ENCODE results near the gene FOXP1. TPM values are rescaled to one million over a fixed set of nuclear protein-coding genes. Genes with fewer than 3 reads are reported as not detected.

FOXP1 gene
- total RNA-seq, 1 donor from 2014 or later = 41.2 TPM

DNA sequence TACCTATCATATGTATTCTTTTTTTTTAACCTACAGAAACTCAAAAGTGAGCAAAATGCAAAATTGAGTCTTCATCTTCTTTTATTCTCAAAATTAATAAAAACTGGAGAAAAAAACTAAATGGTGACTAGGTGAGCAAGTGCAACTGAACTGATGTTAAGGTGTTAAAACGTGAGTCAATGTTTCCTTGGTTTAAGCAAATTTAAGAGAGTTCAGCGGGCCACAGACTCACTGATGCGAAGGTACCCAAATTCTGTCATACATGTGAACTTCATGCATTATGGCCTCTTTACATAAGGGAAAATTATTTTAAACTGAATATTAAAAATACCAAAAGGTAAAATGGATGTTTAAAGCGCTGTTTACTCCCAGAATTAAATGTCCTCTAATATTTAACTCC lies 206.6 kb downstream of the FOXP1 start:
- DNase-seq = no peak
- TF ChIP-seq, protein P1, sequence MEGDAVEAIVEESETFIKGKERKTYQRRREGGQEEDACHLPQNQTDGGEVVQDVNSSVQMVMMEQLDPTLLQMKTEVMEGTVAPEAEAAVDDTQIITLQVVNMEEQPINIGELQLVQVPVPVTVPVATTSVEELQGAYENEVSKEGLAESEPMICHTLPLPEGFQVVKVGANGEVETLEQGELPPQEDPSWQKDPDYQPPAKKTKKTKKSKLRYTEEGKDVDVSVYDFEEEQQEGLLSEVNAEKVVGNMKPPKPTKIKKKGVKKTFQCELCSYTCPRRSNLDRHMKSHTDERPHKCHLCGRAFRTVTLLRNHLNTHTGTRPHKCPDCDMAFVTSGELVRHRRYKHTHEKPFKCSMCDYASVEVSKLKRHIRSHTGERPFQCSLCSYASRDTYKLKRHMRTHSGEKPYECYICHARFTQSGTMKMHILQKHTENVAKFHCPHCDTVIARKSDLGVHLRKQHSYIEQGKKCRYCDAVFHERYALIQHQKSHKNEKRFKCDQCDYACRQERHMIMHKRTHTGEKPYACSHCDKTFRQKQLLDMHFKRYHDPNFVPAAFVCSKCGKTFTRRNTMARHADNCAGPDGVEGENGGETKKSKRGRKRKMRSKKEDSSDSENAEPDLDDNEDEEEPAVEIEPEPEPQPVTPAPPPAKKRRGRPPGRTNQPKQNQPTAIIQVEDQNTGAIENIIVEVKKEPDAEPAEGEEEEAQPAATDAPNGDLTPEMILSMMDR (IDR thresholded peaks at IDR 0.05; ENCODE audit: borderline replicate concordance) = no peak
- no peaks in the 10 kb centered on the region for H3K36me3 ChIP-seq
- H3K27ac ChIP-seq (replicated peaks) = no peak overlapping the region
- no peak overlapping the region for H3K4me3 ChIP-seq
- intact Hi-C loops (cut with micrococcal nuclease) = no loop called here
- no peaks in the 10 kb centered on the region for H3K9me3 ChIP-seq (replicated peaks)
- peaks cover 22% of the 10 kb centered on the region for H3K4me1 ChIP-seq
- H3K27me3 ChIP-seq (ENCODE audit: low read depth) = no peaks in the 10 kb centered on the region

DNA sequence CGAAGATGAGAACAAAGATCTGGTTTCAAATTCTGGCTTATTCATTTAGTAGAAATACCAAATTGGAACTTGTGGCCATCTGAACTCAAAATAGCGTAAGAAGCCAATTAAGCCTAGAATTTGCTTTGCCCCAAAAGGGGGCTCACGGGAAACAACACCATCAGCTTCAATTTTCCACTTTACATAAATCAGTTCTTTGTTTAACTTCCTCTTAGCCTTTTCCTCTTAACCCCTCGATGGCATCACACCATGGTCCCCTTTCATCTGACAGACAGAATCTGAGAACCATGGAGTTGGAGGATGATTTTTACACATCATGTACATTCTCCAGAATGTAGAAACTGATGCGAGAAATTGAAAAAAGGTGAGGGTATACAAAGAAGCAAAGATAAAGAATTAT lies 207.0 kb downstream of the FOXP1 start:
- Histone ChIP-seq H3K36me3 (no peaks in the 10 kb centered on the region), H3K4me1 (peaks cover 22% of the 10 kb centered on the region), H3K27ac (replicated peaks) (no peak overlapping the region), H3K9me3 (replicated peaks) (no peaks in the 10 kb centered on the region), H3K27me3 (ENCODE audit: low read depth) (no peaks in the 10 kb centered on the region), H3K4me3 (no peak overlapping the region)
- TF ChIP-seq, protein P1 (IDR thresholded peaks at IDR 0.05; ENCODE audit: borderline replicate concordance) = no peak
- no peak for DNase-seq
- intact Hi-C loops (cut with micrococcal nuclease) = no loop called here

DNA sequence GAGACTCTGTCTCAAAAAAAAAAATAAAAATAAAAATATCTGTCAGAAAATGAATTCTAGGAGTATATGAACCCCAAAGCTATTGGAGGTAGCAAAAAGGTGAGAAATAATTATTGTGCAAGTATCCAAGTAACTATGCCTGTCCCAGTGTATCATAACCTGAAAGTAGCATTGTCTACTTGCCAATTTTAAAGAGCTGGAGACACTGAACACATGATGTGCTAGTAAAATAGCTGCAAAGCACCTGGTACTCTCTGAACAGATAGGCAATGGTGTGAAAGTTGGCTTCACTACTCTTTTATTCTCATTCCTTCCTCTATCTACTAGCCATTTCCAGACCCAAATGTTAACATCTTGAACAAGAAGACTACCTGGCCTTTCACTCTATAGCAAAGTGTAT lies 208.9 kb downstream of the FOXP1 start:
- TF ChIP-seq, protein P1 (IDR thresholded peaks at IDR 0.05; ENCODE audit: borderline replicate concordance) = no peak
- Histone ChIP-seq H3K36me3 (no peaks in the 10 kb centered on the region), H3K27ac (replicated peaks) (no peak overlapping the region), H3K27me3 (ENCODE audit: low read depth) (no peaks in the 10 kb centered on the region), H3K9me3 (replicated peaks) (no peaks in the 10 kb centered on the region), H3K4me1 (peaks cover 26% of the 10 kb centered on the region), H3K4me3 (no peak overlapping the region)
- intact Hi-C loops (cut with micrococcal nuclease) = no loop called here
- no peak for DNase-seq

DNA sequence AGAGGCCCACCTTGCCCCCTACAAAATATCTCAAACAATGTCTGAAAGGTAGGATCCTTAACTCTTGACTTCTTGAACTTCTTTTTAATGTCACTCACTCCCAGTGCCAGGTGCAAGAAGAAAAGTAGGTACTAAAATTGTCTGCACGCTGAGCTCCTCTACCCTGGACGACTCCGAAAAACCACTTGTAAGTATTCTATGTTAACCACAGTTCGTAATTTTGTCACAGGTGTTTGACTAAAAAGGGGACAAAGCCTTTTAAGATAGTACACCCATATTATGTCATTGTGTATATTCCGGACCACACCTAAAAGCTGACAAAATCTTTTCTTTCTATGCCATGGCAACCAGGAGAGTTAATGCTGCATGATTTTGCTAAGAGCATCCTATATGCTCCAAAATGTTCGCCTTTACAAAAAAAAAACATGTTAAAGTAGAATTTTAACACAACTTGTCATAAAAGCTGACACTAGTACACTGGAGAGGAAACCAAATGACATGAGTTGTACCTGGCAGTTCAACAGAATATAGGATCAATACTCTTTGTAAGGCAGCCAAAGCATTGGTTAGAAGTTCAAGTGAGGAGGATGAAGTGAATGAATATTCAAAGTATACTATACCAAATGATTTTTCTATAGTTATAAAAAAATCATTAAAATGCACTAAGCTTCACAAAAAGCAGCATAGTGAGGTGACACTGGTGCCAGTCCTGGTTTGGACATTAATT lies 210.5 kb downstream of the FOXP1 start:
- intact Hi-C loops (cut with micrococcal nuclease) = no loop called here
- no peak for DNase-seq
- no peaks in the 10 kb centered on the region for H3K36me3 ChIP-seq
- H3K4me1 ChIP-seq = peaks cover 24% of the 10 kb centered on the region
- H3K4me3 ChIP-seq = no peak overlapping the region
- H3K27me3 ChIP-seq (ENCODE audit: low read depth) = no peaks in the 10 kb centered on the region
- no peak overlapping the region for H3K27ac ChIP-seq (replicated peaks)
- TF ChIP-seq, protein P1 (IDR thresholded peaks at IDR 0.05; ENCODE audit: borderline replicate concordance) = no peak
- H3K9me3 ChIP-seq (replicated peaks) = no peaks in the 10 kb centered on the region

DNA sequence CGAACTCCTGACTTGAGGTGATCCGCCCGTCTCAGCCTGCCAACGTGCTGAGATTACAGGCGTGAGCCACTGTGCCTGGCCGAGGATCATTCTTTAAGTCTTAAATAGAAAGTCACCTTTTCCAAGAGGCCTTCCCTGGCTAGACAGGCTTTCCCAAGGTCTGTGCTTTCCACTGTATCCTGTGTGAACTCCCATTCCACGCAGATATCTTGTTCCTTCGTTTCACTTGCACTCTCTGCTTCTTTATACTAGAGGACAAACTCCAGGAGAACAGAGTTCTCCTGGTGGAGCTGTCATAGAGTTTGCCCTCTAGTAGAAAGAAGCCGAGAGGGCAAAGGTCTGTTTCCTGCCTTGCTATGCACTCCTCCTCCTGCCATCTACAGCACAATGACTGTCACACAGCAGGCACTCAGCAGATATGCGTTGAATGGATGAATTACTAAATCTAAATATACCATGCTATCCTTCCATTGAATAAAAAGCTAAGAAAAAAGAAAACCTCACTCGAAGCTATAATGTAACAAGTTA lies 211.2 kb downstream of the FOXP1 start:
- H3K36me3 ChIP-seq = no peaks in the 10 kb centered on the region
- peaks cover 24% of the 10 kb centered on the region for H3K4me1 ChIP-seq
- TF ChIP-seq, protein P1 (IDR thresholded peaks at IDR 0.05; ENCODE audit: borderline replicate concordance) = no peak
- DNase-seq = no peak
- intact Hi-C loops (cut with micrococcal nuclease) = no loop called here
- no peak overlapping the region for H3K27ac ChIP-seq (replicated peaks)
- no peak overlapping the region for H3K4me3 ChIP-seq
- H3K9me3 ChIP-seq (replicated peaks) = no peaks in the 10 kb centered on the region
- H3K27me3 ChIP-seq (ENCODE audit: low read depth) = no peaks in the 10 kb centered on the region
